ENCODE measurements around the gene NAALADL2. TPM values are rescaled to one million over a fixed set of nuclear protein-coding genes. Genes with fewer than 3 reads are reported as not detected.

The NAALADL2 gene
- total and polyA plus RNA-seq, 2 of the 4 experiments (the other 2 are of a cell fraction) = 3.8 to 19.2 TPM

GRCh38 chr3:175307642-175308041 lies 448.5 kb downstream of the NAALADL2 start:
- no peak overlapping the region for H2BK20ac ChIP-seq (ENCODE audit: low read depth, low read length)
- H3K9ac ChIP-seq (ENCODE audit: low read depth, low read length) = no peak overlapping the region
- no peaks in the 10 kb centered on the region for H3K27me3 ChIP-seq (ENCODE audit: control insufficient read depth, insufficient read depth, low read length)
- no peak overlapping the region for H2BK5ac ChIP-seq (ENCODE audit: low read depth, low read length, poor library complexity, severe bottlenecking)
- no peak overlapping the region for H3K14ac ChIP-seq (replicated peaks; ENCODE audit: low read depth, low read length)
- H3K23ac ChIP-seq (ENCODE audit: low read depth, low read length) = no peak overlapping the region
- no peaks in the 10 kb centered on the region for H3K4me1 ChIP-seq (ENCODE audit: control insufficient read depth, insufficient read depth, low read length)
- H2BK120ac ChIP-seq (ENCODE audit: low read depth, low read length) = no peak overlapping the region
- H3K36me3 ChIP-seq (ENCODE audit: control insufficient read depth, insufficient read depth, low read length) = no peaks in the 10 kb centered on the region
- ChIA-PET CTCF (no interaction called here), POLR2A (ENCODE audit: unreplicated experiment) (no interaction called here)
- DNase-seq (no peak), ATAC-seq (ENCODE audit: low read depth) (no peak)
- H4K8ac ChIP-seq (ENCODE audit: low read depth in 2 of 2, low read length in 2 of 2) = no peak overlapping the region
- no peak overlapping the region for H2AK9ac ChIP-seq (replicated peaks; ENCODE audit: low read depth, low read length, poor library complexity)
- H4K5ac ChIP-seq (ENCODE audit: low read depth, low read length) = no peak overlapping the region; the same call in 1 of the 2 replicates
- no peaks in the 10 kb centered on the region for H3K9me3 ChIP-seq (ENCODE audit: control insufficient read depth, insufficient read depth, low read length)
- no peak overlapping the region for H2BK15ac ChIP-seq (ENCODE audit: low read depth, low read length)
- dilution Hi-C loops (cut with HindIII; ENCODE audit: low sequenced_read_pairs, unreplicated experiment) (no loop called here), in situ Hi-C loops (cut with MboI; ENCODE audit: low sequenced_read_pairs) (no loop called here), intact Hi-C loops (cut with micrococcal nuclease) (no loop called here)
- no peaks in the 10 kb centered on the region for H4K20me1 ChIP-seq (ENCODE audit: insufficient read depth, low read length)
- H3K4ac ChIP-seq (ENCODE audit: low read depth, low read length) = no peak overlapping the region
- BruUV-seq (replicated peaks) = no TSS peak
- H3K4me3 ChIP-seq (ENCODE audit: insufficient read depth, low read depth, low read length) = no peak overlapping the region
- H2AFZ ChIP-seq (replicated peaks; ENCODE audit: low read length, poor library complexity) = no peak overlapping the region
- H3K9me1 ChIP-seq (ENCODE audit: insufficient read depth, low read length) = no peaks in the 10 kb centered on the region
- TF ChIP-seq BHLHE40 (IDR thresholded peaks at IDR 0.05; ENCODE audit: low read depth, low read length) (no peak), CTCF (conservative IDR thresholded peaks at IDR 0.05; ENCODE audit: low read depth, low read length) (no peak), NFE2L2 (IDR thresholded peaks at IDR 0.05; ENCODE audit: low read depth, low read length) (no peak), POLR2A (IDR thresholded peaks at IDR 0.05; ENCODE audit: low read depth, low read length) (no peak), CHD1 (IDR thresholded peaks at IDR 0.05; ENCODE audit: low read depth, low read length) (no peak), FOS (IDR thresholded peaks at IDR 0.05; ENCODE audit: low read depth, low read length) (no peak), MAFK (IDR thresholded peaks at IDR 0.05; ENCODE audit: low read depth, low read length) (no peak)
- H3K79me1 ChIP-seq (ENCODE audit: low read depth in 1 of 2, low read length in 2 of 2) = no peaks in the 10 kb centered on the region
- no peak overlapping the region for H2AK5ac ChIP-seq (ENCODE audit: low read depth, low read length)
- H3K4me2 ChIP-seq (ENCODE audit: low read depth, low read length) = peak overlapping the region; percentile 29; the same call in 1 of the 2 replicates
- H3K27ac ChIP-seq (ENCODE audit: insufficient read depth, low read length) = no peak overlapping the region
- H4K91ac ChIP-seq (ENCODE audit: insufficient read depth, low read depth, low read length) = no peak overlapping the region
- H3K56ac ChIP-seq (ENCODE audit: extremely low read depth, insufficient read depth, low read length) = no peak overlapping the region
- no peak overlapping the region for H3K18ac ChIP-seq (ENCODE audit: low read depth, low read length)

Measured in IMR-90 (cell line).